Choroid plexus epithelial cell (primary cell): ENCODE results near the gene TCF20.
A peak's percentile ranks its signal among the peaks of the same experiment; 100 is the strongest.

Experiments used
- DNase-seq: peaks from one replicate; pipeline ENCODE4 v3.0.0-alpha.2; 2010; ENCODE audit warnings: low read depth
- H3K4me3 ChIP-seq: 2 replicates; pipeline ENCODE4 v1.5.1; 2011; ENCODE audit warnings: low read depth, mild to moderate bottlenecking, control low read depth, low read length, moderate library complexity
- TF ChIP-seq, protein P1 (sequence below): conservative IDR thresholded peaks from 2 replicates; pipeline ENCODE4 v1.5.1; 2011; ENCODE audit warnings: low read depth, mild to moderate bottlenecking, control low read depth, inconsistent platforms, low read length, moderate library complexity

The TCF20 gene

DNA sequence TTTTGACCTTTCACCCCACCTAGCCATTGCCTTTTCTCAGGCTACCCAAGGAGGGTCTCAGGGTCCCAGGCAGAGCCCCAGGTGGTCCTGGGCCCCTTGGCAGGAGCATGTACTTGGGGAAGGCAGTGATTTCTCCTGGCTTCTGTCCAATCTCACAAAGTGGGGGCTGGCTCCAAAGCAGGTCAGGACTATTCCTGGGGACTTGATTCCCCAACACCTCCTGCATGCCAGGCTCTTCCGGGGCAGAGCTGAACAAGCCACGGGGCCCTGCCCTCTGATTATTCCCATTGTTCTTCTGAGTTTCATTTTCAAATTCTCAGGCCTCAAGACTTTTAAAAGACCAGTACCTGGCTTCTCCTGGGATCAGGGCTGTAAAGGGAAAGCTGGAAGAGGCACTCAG lies 1.5 kb upstream of the TCF20 start:
- TF ChIP-seq, protein P1, sequence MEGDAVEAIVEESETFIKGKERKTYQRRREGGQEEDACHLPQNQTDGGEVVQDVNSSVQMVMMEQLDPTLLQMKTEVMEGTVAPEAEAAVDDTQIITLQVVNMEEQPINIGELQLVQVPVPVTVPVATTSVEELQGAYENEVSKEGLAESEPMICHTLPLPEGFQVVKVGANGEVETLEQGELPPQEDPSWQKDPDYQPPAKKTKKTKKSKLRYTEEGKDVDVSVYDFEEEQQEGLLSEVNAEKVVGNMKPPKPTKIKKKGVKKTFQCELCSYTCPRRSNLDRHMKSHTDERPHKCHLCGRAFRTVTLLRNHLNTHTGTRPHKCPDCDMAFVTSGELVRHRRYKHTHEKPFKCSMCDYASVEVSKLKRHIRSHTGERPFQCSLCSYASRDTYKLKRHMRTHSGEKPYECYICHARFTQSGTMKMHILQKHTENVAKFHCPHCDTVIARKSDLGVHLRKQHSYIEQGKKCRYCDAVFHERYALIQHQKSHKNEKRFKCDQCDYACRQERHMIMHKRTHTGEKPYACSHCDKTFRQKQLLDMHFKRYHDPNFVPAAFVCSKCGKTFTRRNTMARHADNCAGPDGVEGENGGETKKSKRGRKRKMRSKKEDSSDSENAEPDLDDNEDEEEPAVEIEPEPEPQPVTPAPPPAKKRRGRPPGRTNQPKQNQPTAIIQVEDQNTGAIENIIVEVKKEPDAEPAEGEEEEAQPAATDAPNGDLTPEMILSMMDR, result no peak
- no peak for DNase-seq
- H3K4me3 ChIP-seq, result no peak overlapping the region

DNA sequence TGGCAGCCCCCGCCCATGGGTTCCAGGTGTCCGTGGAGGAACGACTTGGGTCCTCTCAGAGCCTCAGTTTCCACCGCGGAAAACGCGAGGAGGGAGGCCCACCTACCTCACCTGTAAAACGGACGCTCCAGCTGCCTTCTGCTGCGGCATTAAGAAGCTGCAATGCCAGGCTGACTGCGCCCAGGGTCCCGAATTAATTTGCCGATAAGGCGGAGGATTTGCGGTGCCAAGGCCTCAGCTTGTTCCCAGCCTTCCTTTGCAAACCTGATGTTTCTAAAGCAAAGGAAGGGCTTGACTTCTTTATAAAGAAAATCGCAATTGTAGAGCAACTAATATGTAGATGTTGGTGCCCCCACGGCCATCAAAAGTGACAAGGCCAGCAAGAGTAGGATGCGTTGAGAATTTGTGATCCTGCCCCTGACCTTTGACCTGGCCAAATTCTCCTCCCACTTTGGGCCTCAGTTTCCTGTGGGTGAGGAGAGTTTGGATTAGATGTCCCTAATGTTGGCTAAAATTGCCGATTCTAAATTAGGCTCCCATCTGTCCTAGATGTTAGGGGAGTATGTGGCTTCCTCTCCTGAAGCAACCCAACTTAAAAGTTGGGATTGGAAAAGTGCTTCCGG lies 849 bp upstream of the TCF20 start:
- TF ChIP-seq, protein P1, result no peak
- H3K4me3 ChIP-seq, result no peak overlapping the region
- DNase-seq, result no peak

DNA sequence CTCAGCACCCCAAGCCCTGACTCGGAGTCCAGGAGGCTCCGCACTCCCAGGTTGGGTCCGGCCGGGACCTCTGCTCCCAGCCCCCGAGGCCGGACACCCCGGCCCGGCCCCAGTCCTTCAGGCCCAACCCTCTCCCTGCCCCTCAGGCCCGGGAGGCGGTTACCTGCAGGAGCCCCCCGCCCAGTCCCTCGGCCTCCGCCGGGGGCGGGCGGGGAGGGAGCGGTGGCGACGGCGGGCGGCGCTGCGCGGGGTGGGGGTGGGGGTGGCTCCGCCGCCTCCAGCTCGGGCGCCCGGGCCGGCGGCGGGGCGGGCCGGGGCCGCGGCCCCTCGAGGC lies 310 bp downstream of the TCF20 start:
- TF ChIP-seq, protein P1, result no peak
- DNase-seq, result no peak

DNA sequence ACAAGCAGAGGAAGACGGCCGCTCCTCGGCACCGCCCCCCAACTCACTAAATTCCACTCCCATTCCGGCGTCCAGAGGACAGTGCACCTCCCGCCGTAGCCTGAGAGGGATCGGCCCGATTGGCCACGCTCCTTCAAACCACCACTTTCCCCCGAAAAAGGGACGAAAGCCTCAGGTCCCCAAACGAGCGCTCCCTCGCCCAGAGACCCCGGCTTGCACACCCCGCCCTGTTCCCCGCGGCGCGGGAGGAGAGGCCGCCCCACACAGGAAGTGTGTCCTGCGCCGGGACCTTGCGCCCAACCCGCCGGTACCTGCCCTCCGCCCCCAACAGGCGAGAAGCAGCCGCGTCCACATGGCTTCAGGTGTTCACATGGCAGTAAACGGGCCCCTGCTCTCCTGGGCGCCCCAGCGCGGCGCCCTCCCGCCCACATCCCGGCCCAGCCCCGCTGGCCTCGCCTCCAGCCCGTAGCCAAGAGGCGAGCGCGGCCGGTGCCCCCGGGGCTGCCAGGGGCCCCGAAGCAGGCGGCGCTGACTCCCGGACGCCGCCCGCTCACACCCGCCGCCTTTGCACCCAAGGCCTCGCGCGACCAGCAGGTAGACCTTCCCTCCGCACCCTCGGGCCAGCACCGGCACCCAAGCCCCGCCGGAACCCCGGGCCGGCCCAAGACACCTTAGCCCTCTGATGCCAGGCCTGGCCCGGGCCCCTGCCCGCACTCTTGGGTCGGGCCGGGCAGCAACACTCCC lies 849 bp downstream of the TCF20 start:
- TF ChIP-seq, protein P1, result no peak
- peak overlapping the region; percentile 85 for H3K4me3 ChIP-seq
- peak; percentile 19 for DNase-seq

More for the DNA sequence above, 310 bp downstream of the TCF20 start:
- H3K4me3 ChIP-seq, result peak overlapping the region; percentile 85

DNA sequence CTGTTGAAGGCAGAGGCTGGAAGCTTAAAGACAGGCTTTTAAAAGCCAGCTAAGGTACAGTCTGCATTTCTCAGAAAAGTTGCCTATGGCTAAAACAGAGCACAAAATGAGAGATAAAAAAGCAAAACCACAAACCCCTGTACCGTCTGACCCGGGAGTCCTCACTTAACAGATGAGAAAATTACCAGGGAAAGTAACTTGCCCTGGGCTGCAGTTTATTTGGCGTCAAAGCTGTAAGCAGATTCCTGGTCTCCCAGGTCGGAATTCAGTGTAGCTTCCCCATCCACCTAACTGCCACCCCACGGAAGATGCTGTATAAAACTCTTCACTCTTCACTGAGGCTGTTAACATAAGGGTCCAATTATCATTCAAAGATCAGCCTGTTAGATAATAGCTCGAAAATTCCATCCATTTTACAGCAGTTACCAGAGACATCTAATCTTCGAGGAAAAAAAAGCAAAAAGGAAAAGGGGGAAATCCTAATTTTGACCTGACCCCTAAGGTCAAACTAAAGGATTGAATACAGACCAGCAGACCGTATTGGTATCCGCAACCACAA lies 1.5 kb downstream of the TCF20 start:
- DNase-seq, result peak; percentile 5
- H3K4me3 ChIP-seq, result peak overlapping the region; percentile 85
- TF ChIP-seq, protein P1, result no peak

DNA sequence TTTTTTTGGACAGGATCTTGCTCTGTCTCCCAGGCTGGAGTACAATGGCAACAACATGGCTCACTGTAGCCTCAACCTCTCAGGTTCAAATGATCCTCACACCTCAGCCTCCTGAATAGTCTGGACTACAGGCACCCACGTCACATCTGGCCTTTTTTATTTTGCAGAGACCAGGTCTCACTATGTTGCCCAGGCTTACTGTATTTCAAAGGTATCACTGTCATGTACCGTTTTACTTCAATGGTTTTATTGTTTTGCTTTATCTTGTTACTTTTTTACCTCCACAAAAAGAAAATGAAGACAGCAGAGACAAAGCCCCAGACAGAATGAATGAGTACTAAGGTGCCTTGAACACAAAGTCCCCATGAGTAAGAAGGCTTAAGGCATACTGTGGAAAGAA lies 5.1 kb downstream of the TCF20 start:
- TF ChIP-seq, protein P1, result no peak
- DNase-seq, result no peak
- no peak overlapping the region for H3K4me3 ChIP-seq
